Measurements from ENCODE around the gene MSH2.

MSH2 gene

DNA sequence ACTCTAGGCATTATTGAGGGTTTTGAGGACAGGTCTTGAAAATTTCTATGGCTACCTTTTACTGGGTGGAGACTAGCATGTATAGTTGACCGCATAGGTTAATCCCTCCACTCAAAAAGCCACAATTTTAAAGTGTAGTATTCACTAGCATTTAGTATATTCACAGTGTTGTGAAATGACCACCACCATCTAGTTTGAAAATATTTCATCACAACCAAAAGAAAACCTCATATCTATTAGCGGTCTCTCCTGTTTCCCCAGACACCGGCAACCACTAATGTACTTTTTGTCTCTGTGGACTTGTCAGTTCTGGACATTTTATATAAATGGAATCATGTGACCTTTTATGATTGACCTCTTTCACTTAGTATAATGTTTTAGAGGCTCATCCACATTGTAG, 53.9 kb downstream of the MSH2 start:
- H3K4me3 ChIP-seq (ENCODE audit: low read depth, low read length): no peak overlapping the region
- TF ChIP-seq, protein P1, sequence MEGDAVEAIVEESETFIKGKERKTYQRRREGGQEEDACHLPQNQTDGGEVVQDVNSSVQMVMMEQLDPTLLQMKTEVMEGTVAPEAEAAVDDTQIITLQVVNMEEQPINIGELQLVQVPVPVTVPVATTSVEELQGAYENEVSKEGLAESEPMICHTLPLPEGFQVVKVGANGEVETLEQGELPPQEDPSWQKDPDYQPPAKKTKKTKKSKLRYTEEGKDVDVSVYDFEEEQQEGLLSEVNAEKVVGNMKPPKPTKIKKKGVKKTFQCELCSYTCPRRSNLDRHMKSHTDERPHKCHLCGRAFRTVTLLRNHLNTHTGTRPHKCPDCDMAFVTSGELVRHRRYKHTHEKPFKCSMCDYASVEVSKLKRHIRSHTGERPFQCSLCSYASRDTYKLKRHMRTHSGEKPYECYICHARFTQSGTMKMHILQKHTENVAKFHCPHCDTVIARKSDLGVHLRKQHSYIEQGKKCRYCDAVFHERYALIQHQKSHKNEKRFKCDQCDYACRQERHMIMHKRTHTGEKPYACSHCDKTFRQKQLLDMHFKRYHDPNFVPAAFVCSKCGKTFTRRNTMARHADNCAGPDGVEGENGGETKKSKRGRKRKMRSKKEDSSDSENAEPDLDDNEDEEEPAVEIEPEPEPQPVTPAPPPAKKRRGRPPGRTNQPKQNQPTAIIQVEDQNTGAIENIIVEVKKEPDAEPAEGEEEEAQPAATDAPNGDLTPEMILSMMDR (IDR thresholded peaks at IDR 0.05; ENCODE audit: insufficient read depth, low read depth, low read length, missing control alignments): no peak
- no peak for DNase-seq (ENCODE audit: low read depth)

DNA sequence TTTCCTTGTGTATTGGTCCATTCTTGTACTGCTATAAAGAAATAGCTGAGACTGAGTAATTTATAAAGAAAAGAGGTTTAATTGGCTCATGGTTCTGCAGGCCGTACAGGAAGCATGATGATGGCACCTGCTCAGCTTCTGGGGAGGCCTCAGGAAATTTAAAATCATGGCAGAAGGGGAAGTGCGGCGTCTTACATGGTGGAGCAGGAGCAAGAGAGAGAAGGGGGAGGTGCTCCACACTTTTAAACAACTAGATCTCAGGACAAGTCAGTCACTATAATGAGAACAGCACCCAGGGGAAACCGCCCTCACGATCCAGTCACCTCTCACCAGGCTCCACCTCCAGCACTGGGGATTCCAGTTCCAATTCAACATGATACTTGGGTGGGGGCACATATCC, 54.3 kb downstream of the MSH2 start:
- TF ChIP-seq, protein P1 (IDR thresholded peaks at IDR 0.05; ENCODE audit: insufficient read depth, low read depth, low read length, missing control alignments): no peak

DNA sequence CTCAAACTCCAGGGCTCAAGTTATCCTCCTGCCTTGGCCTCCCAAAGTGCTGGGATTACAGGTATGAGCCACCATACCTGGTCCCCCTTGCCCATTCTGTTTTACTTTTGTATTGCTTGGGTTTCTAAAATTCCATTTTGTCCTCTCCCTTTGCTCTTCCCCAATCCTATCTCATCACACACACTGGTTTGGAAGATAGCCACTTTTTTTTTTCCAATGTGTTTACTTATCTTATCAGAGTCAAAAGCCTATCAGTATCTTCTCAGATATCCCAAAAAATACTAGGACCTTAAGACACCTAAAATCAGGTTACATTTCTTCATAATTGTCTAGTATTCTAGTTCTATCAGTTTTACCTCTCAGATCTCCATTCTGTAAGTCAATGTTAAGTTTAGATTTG, 56.1 kb downstream of the MSH2 start:
- DNase-seq (ENCODE audit: low read depth): no peak
- no peak overlapping the region for H3K4me3 ChIP-seq (ENCODE audit: low read depth, low read length)
- TF ChIP-seq, protein P1 (IDR thresholded peaks at IDR 0.05; ENCODE audit: insufficient read depth, low read depth, low read length, missing control alignments): no peak

More for the DNA sequence above, 54.3 kb downstream of the MSH2 start:
- DNase-seq (ENCODE audit: low read depth): no peak
- no peak overlapping the region for H3K4me3 ChIP-seq (ENCODE audit: low read depth, low read length)

DNA sequence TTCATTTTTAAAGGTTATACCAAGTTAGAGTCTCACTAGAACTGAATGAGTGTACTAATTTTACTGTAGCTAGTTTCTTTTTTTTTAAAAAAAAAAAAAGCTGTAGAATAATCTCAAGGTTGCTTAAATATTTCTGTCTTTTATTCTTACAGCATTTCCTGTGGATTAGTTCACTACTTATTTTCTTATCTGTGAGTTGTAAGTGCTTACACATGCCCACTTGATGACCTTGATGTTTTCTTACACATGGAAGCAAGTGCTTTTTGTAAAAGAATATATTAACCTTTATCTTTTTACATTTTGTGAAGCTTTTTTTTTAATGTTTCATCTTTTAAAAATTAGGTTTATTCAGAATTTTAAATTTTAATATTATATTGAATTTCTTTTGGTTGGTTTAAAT, 57.8 kb downstream of the MSH2 start:
- no peak overlapping the region for H3K4me3 ChIP-seq (ENCODE audit: low read depth, low read length)
- TF ChIP-seq, protein P1 (IDR thresholded peaks at IDR 0.05; ENCODE audit: insufficient read depth, low read depth, low read length, missing control alignments): no peak
- DNase-seq (ENCODE audit: low read depth): no peak

DNA sequence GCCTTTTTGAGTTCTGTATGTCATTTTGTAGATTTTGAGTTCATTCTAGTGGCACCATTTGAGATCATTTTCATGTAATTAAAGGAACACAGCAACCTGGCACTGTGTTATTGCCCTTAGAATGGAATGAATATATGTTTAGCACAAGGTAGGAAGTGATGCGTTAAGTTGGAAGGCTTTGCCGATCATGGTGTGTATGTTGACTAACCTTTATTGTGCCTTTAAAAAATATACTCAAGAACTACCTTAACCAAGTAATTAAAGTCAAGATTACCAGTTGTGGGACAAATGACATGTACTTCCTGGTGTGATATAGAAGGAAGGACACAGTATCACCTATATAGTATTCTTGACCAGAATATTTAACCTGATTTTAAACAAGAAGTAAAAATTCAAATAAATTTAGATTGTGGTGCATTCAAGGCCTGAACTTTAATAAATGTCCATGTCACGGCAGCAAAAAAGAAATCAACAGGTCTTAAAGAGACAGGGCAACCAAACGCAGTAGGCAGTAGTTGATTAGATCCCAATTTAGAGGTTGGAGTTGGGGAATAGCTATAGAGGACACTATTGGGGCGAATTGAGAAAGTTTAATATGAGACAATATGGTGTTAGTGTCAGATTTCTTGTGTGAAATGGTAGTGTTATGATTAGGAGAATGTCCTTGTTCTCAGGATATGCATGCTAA, 68.6 kb downstream of the MSH2 start:
- TF ChIP-seq, protein P1 (IDR thresholded peaks at IDR 0.05; ENCODE audit: insufficient read depth, low read depth, low read length, missing control alignments): no peak
- no peak overlapping the region for H3K4me3 ChIP-seq (ENCODE audit: low read depth, low read length)
- DNase-seq (ENCODE audit: low read depth): no peak

DNA sequence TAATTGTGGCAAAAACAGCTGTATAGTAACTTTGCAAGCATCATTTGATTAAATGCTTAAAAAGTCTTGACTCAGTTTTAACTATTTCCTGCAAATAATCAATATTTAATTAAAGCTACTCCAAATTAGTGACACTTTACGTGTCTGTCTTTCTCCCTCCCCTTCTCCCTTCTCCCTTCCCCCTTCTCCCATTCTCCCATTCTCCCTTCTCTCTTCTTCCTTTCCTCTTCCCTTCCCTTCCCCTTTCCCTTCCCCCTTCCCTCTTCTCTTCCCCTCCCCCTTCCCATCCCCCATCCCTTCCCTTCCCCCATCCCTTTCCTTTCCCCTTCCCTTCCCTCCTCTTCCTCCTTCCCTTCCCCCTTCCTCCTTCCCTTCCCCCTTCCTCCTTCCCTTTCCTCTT, 76.9 kb downstream of the MSH2 start:
- TF ChIP-seq, protein P1 (IDR thresholded peaks at IDR 0.05; ENCODE audit: insufficient read depth, low read depth, low read length, missing control alignments): no peak
- DNase-seq (ENCODE audit: low read depth): no peak
- H3K4me3 ChIP-seq (ENCODE audit: low read depth, low read length): no peak overlapping the region

DNA sequence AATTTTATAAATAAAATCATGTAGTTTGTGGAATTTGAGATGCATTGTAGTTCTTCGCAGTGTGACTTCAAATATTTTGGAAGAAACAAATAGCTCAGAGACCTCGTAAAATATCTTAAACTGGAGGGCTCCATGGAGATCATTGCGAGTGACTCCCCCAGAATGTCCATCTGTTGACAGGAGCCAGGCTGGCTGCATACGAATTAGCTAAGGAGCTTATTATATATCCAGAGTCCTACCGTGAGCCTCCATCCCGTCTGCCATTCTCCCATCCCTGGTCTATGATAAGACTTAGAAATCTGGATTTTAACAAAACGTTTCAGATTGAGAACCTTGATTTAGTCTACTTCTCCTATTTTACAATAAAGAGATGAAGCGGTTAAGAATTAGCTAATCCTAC, 80.2 kb downstream of the MSH2 start:
- no peak for DNase-seq (ENCODE audit: low read depth)
- TF ChIP-seq, protein P1 (IDR thresholded peaks at IDR 0.05; ENCODE audit: insufficient read depth, low read depth, low read length, missing control alignments): no peak
- no peak overlapping the region for H3K4me3 ChIP-seq (ENCODE audit: low read depth, low read length)

Data from GM12865 (cell line).